HT1080 (cell line): Measurements from ENCODE around the gene B4GALNT1. TPM values are rescaled to one million over a fixed set of nuclear protein-coding genes. Genes with fewer than 3 reads are reported as not detected.

ENCODE experiments used
- DNase-seq: peaks from one replicate; pipeline ENCODE4 v3.0.0-alpha.2; 2015; ENCODE audit warnings: low read depth
- total RNA-seq: library from RNA; depleted of rRNA; stranded (reverse); fragments of >200 nt; shearing (Covaris generic); gene quantifications from 2 replicates; pipeline ENCODE4 v1.2.3, GENCODE V29; 2014; rRNA removed

The B4GALNT1 gene
- total RNA-seq, 1 experiment from 2014 or later, result 34.1 TPM

- DNase-seq, result no peak
These were observed 46.1 kb downstream of the B4GALNT1 start for GRCh38 chr12:57586832-57587429.

- no peak for DNase-seq
These were observed 46.9 kb downstream of the B4GALNT1 start for GRCh38 chr12:57586128-57586527.

GRCh38 chr12:57585156-57585555 is 47.8 kb downstream of the B4GALNT1 start:
- no peak for DNase-seq

GRCh38 chr12:57584690-57585089 is 48.3 kb downstream of the B4GALNT1 start:
- no peak for DNase-seq

- DNase-seq, result no peak
These were observed 49.0 kb downstream of the B4GALNT1 start for GRCh38 chr12:57584050-57584449.

DNA sequence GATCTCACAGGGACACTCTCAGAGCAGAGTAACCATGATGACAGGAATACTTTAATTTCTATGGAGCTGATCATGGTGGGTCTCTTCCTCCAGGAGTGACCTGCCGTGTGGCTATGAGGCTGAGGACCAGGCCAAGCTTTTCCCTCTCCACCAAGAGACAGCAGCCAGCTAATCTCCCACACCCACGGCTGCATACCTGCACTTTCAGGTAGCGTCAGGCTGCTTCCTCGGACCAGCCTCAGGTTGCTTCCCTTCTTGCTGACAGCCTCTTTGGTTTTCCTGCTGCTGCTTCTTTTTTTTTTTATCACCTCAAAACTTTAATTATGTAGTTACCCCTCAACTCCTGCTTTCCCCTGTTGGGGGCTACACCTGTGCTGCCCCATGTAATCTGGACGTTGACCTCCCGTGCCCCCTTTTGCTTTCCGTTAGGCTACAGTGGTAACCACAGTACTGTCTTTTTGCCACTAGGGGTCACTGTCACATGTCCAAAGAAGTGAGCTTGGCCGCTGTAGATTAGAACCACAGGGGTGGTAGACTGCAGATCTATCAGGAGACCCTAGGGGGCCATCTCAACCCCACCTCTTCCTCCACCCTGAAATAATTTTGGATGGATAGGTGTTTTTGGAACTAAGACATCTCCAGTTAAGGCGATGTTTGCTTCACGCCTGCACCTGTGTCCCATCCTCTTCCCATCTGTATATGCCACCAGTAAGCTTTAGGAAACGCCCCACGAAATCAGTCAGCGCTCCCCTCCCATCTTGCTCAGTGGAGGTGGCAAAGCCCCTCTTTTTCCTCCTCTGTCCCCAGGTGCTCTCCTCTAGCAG is 49.8 kb downstream of the B4GALNT1 start:
- peak; percentile 61 for DNase-seq

DNA sequence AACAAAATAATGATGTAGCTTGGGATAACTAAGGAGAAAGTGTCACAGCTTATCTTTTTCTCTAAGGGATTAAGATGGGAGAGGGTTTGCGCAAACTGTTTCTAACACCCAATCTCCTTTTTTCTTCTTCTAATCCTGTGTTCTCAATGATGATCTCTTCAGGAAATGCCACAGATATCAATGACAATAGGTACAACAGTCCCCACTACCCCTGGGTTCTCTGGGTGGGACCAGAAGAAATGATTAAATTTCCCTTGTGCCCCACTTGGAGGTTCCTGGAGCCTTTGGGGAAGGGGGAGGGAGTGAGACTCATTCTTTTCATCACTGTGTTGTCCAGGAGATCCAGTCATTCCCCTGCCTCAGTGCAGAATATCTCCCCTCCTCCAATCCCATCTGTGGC is 50.6 kb downstream of the B4GALNT1 start:
- no peak for DNase-seq

DNA sequence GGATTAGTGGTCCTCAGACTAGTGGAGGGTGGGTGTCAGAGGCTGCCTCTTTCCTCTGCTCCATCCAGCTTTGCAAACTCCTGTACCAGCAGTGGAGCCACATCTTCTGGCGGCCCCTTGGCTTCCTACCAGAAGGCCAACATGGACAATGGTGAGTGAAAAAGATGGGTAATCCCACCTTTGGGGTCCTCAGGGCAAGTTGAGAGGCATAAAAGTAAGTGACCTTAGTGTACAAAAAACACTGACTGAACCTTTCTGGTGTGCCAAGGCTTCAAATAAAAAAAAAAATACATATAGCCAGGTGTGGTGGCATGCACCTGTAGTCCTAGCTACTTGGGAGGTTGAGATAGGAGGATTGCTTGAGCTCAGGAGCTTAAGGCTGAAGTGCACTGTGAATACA is 51.2 kb downstream of the B4GALNT1 start:
- DNase-seq, result no peak

DNA sequence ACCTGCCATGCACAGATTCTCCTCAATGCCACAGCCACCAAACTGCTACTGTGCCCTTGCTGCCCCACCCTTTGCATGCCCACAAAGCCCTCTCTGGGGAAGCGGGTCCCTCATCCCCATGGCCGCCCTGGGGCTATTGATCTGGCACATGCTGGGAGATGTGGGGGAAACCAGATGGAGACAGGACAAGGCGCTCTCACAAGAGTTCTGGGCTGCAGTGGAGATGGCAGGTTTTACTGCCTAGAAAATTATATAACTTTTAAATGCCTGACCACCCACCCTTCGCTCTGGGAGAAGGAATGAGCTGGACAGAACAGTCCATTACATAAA is 52.6 kb downstream of the B4GALNT1 start:
- DNase-seq, result no peak

DNA sequence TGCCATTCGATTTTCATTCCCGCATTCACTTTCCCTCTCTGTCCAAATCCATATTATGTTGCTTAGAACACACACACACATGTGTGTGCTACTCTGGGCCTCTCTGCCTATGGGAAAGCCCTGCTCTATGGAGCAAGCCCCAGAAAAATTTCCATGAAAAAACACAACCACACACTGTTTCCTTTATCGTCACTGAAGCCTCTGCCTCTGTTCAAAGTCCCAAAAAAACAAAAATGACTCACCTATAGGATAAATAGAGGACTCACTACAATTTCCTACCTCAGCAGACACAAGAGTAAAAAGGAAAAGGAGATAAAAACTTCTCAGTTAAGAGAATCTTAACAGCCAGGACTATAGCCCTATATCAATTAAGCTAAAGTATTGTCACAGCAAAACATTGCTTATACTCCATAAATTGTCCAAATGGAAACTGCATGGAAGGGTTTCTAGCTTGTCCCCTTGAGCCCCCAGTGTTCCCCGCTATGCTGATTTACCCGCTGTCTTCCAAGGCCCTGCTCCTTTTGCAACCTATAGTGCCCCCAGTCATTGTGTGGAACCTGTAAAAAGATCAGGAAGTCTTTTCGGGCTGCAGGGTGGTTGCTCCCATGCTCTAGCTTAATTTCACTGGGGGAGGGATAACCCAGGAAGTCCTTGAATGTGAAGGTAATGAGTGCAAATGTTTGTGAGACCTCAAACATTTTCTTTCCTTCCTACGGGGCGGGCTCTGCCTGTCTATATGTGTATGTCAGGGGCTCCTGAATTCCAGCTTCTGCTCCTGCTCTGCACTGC is 53.1 kb downstream of the B4GALNT1 start:
- peak; percentile 65 for DNase-seq

- DNase-seq, result peak; percentile 61
These were observed 54.0 kb downstream of the B4GALNT1 start for GRCh38 chr12:57579011-57579410.

- DNase-seq, result no peak
These were observed 54.8 kb downstream of the B4GALNT1 start for GRCh38 chr12:57577981-57578758.

GRCh38 chr12:57576613-57577160 is 56.3 kb downstream of the B4GALNT1 start:
- peak; percentile 43 for DNase-seq

Other genes with a start within 250 kb of the B4GALNT1 start
- gene R3HDM2, start 202.2 kb downstream of the B4GALNT1 start, total RNA-seq, result 7.4 and 13.0 TPM in 2 replicates
- 0.13 and 0.37 TPM in 2 replicates for gene INHBC, start 198.4 kb downstream of the B4GALNT1 start, total RNA-seq
- gene INHBE, start 177.9 kb downstream of the B4GALNT1 start, total RNA-seq, result 1.4 and 2.1 TPM in 2 replicates
- gene GLI1, start 173.4 kb downstream of the B4GALNT1 start, total RNA-seq, result 0.60 and 4.0 TPM in 2 replicates
- gene ARHGAP9, start 153.3 kb downstream of the B4GALNT1 start, total RNA-seq, result 2.2 and 3.3 TPM in 2 replicates
- 282 and 304 TPM in 2 replicates for gene MARS1, start 145.1 kb downstream of the B4GALNT1 start, total RNA-seq
- 11.8 and 12.7 TPM in 2 replicates for gene DDIT3, start 112.7 kb downstream of the B4GALNT1 start, total RNA-seq
- gene MBD6, start 110.4 kb downstream of the B4GALNT1 start, total RNA-seq, result 4.9 and 9.5 TPM in 2 replicates
- 79.5 and 87.1 TPM in 2 replicates for gene DCTN2, start 86.0 kb downstream of the B4GALNT1 start, total RNA-seq
- gene KIF5A, start 83.2 kb downstream of the B4GALNT1 start, total RNA-seq, result not detected in 2 replicates
- 21.3 and 27.5 TPM in 2 replicates for gene PIP4K2C, start 42.0 kb downstream of the B4GALNT1 start, total RNA-seq
- gene DTX3, start 28.4 kb downstream of the B4GALNT1 start, total RNA-seq, result 11.3 and 16.7 TPM in 2 replicates
- 5.7 and 6.0 TPM in 2 replicates for gene ARHGEF25, start 21.8 kb downstream of the B4GALNT1 start, total RNA-seq
- 78.0 and 78.9 TPM in 2 replicates for gene OS9, start 60.9 kb upstream of the B4GALNT1 start, total RNA-seq
- gene AGAP2, start 105.5 kb upstream of the B4GALNT1 start, total RNA-seq, result 11.2 and 11.6 TPM in 2 replicates
- 21.6 and 28.9 TPM in 2 replicates for gene TSPAN31, start 111.8 kb upstream of the B4GALNT1 start, total RNA-seq
- gene CDK4, start 119.1 kb upstream of the B4GALNT1 start, total RNA-seq, result 442 and 461 TPM in 2 replicates
- 11.3 and 15.9 TPM in 2 replicates for gene MARCHF9, start 121.9 kb upstream of the B4GALNT1 start, total RNA-seq
- 0.17 and 0.19 TPM in 2 replicates for gene CYP27B1, start 133.9 kb upstream of the B4GALNT1 start, total RNA-seq
- gene METTL1, start 138.9 kb upstream of the B4GALNT1 start, total RNA-seq, result 26.9 and 31.6 TPM in 2 replicates
- gene EEF1AKMT3, start 139.4 kb upstream of the B4GALNT1 start, total RNA-seq, result 3.7 and 7.0 TPM in 2 replicates
- gene TSFM, start 149.6 kb upstream of the B4GALNT1 start, total RNA-seq, result 55.0 and 57.6 TPM in 2 replicates
- 0.13 TPM in 2 replicates for gene AVIL, start 185.5 kb upstream of the B4GALNT1 start, total RNA-seq
- gene CTDSP2, start 213.5 kb upstream of the B4GALNT1 start, total RNA-seq, result 30.3 and 43.3 TPM in 2 replicates